Measurements from ENCODE around the gene SRPX2. TPM values are rescaled to one million over a fixed set of nuclear protein-coding genes. Genes with fewer than 3 reads are reported as not detected.

SRPX2 gene
- total RNA-seq, 1 donor from 2014 or later, result 7.7 TPM

DNA sequence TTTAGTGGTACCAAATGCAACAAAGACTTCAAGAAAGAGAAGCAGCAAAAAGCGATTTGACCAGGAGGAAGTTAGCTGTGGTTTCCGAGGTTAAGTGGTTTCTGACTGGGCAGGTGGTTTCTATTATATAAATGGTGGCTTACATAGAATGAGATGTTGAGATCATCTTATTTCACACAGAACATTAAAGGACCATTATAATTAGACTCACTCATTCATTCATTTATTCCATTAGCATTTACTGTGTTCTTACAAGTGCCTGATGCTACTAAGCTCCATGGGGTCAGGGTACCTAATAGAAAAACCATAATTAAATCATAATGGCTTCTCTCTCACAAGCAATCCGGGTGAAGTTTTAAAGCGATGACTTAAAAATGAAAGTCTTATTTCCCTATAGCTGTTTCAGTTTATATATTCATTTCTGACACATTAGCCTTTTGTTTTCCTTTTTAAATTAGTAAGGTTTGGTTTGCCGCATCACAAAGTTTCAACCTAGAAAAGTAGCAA is 18.0 kb upstream of the SRPX2 start:
- Mint-ChIP-seq H3K27ac (no peak overlapping the region), H3K27me3 (no peaks in the 10 kb centered on the region), H3K36me3 (peaks cover 9% of the 10 kb centered on the region), H3K4me1 (ENCODE audit: unreplicated experiment) (no peaks in the 10 kb centered on the region), H3K4me3 (no peak overlapping the region), H3K9me3 (no peaks in the 10 kb centered on the region)
- no peak for DNase-seq (ENCODE audit: extremely low spot score, unreplicated experiment)
- TF ChIP-seq, protein P1, sequence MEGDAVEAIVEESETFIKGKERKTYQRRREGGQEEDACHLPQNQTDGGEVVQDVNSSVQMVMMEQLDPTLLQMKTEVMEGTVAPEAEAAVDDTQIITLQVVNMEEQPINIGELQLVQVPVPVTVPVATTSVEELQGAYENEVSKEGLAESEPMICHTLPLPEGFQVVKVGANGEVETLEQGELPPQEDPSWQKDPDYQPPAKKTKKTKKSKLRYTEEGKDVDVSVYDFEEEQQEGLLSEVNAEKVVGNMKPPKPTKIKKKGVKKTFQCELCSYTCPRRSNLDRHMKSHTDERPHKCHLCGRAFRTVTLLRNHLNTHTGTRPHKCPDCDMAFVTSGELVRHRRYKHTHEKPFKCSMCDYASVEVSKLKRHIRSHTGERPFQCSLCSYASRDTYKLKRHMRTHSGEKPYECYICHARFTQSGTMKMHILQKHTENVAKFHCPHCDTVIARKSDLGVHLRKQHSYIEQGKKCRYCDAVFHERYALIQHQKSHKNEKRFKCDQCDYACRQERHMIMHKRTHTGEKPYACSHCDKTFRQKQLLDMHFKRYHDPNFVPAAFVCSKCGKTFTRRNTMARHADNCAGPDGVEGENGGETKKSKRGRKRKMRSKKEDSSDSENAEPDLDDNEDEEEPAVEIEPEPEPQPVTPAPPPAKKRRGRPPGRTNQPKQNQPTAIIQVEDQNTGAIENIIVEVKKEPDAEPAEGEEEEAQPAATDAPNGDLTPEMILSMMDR (conservative IDR thresholded peaks at IDR 0.05), result no peak

DNA sequence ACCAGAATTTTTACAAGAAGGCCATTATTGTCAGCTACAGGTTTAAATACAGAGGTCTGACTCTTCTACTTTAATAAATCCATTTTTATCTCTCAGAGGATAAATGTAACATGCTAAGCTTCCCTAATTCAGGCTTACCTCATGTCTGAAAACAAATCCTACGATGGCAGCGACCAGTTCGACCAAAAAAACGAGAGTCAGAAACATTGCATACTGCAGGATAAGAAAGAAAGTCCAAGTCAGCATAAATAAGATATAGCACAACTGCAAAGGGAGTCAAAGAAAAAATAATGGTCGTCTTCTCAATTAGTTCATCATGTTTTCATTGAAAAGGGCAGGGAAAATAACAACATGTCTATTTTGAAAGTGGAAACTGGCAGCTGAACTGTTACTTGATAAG is 9.0 kb upstream of the SRPX2 start:
- Mint-ChIP-seq H3K9me3 (no peaks in the 10 kb centered on the region), H3K27ac (no peak overlapping the region), H3K36me3 (peaks cover 6% of the 10 kb centered on the region), H3K4me3 (peak overlapping the region; percentile 98), H3K27me3 (no peaks in the 10 kb centered on the region), H3K4me1 (ENCODE audit: unreplicated experiment) (no peaks in the 10 kb centered on the region)
- no peak for DNase-seq (ENCODE audit: extremely low spot score, unreplicated experiment)
- TF ChIP-seq, protein P1 (conservative IDR thresholded peaks at IDR 0.05), result no peak

DNA sequence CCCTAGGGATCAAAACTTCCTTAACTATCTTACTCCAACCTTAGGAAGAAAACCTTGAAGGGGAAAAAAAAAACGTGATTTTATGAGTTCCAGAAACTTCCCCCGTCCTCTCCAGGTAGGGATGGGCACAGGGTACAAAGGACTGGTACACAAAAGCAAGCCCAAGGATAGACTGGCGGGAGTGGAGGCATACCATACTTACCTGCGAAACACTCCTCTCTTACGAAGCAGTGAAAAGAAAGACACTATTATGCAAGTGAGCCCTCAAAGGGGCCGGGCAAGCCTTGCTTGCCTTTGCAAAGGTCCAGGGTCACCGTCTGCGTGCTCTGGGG is 8.0 kb upstream of the SRPX2 start:
- Mint-ChIP-seq H3K27ac (peak overlapping the region; percentile 95), H3K36me3 (no peaks in the 10 kb centered on the region), H3K27me3 (no peaks in the 10 kb centered on the region), H3K4me1 (ENCODE audit: unreplicated experiment) (no peaks in the 10 kb centered on the region), H3K4me3 (peak overlapping the region; percentile 98), H3K9me3 (no peaks in the 10 kb centered on the region)
- TF ChIP-seq, protein P1 (conservative IDR thresholded peaks at IDR 0.05), result no peak
- no peak for DNase-seq (ENCODE audit: extremely low spot score, unreplicated experiment)

DNA sequence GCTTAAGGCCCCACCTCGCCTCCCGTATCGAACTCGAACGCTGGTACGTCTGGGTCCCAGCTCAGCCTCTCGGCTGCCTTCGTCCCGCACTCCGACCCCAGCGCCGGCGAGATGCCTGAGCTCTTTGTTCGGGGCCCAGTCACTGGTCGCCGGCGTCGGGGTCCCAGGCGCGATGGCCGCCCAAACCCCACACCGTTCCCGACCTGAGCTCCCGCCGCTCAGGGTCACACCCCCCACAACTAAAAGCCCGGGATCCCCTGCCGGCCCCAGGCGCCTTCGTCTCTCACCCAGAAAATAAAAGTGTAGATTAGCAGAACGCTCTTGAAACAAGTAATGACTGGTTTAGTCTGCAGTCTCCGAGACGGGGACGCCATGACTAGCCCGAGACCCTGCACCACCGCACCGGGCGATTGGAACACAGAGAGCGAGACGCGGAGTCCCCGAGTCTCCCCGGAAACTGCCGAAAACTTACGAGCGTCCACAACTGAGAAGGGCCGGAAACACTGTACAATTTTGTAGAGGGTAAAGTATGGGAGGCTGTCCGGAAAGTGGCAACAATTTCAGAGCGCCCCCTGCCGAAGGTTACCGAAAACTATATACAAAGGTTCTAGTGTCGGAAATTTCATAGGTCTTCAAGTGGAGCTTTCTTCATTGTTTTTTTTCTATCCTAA is 7.5 kb upstream of the SRPX2 start, which contains the start of gene TSPAN6:
Gene TSPAN6, minus strand, starts transcription at position 486 of the 671 bp plus-strand sequence. Its CDS starts 112 bp downstream, at position 374.
- Mint-ChIP-seq H3K9me3 (peaks cover 1% of the 10 kb centered on the region), H3K4me3 (peak within 1 kb of the TSS; percentile 98), H3K4me1 (ENCODE audit: unreplicated experiment) (peaks cover 1% of the 10 kb centered on the region), H3K27ac (peak within 1 kb of the TSS; percentile 95), H3K27me3 (no peaks in the 10 kb centered on the region), H3K36me3 (no peaks in the 10 kb centered on the region)
- TF ChIP-seq, protein P1 (conservative IDR thresholded peaks at IDR 0.05), result peak; percentile 74
- DNase-seq (ENCODE audit: extremely low spot score, unreplicated experiment), result peak; percentile 81

DNA sequence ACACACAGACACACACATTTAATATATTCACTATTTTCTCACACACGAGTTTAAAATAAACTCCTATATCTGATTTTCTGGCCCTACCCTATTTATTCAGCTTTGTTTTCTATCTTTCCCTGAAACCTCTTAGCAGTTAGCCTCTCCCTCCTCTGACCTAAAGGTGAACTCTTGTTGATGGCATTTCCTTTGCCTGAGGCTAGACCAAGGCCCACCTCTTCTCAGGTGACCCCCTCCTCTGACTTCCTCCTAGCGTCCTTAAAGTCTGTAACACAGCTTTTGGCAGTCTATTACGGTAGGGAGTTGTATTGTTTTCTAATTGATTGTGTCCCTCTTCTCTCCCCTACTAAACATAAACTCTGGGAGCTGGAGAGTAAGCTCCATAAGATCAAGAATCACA is 1.7 kb upstream of the SRPX2 start:
- Mint-ChIP-seq H3K27me3 (no peaks in the 10 kb centered on the region), H3K27ac (peak overlapping the region; percentile 88), H3K4me3 (peak overlapping the region; percentile 55), H3K36me3 (no peaks in the 10 kb centered on the region), H3K4me1 (ENCODE audit: unreplicated experiment) (peaks cover 9% of the 10 kb centered on the region), H3K9me3 (peaks cover 4% of the 10 kb centered on the region)
- TF ChIP-seq, protein P1 (conservative IDR thresholded peaks at IDR 0.05), result no peak
- DNase-seq (ENCODE audit: extremely low spot score, unreplicated experiment), result no peak

All from type B pancreatic cell (in vitro differentiated cells).